CD4-positive, alpha-beta T cell (primary cell): Measurements from ENCODE around the gene ENO4. TPM values are rescaled to one million over a fixed set of nuclear protein-coding genes. Genes with fewer than 3 reads are reported as not detected.

Source experiments
- ATAC-seq: fragments of 200-7000 bp; cut with Tn5 transposase; one replicate; pipeline ENCODE4 v1.10.0; 2022; ENCODE audit warnings: mild to moderate bottlenecking; ENCODE audit not compliant: poor library complexity
- CTCF ChIA-PET: fragments of 350-600 bp; sonication (Branson Sonifier 250); formaldehyde crosslinking; loops from one replicate; lab custom pipeline; 2021; ENCODE audit warnings: antibody characterized with exemption, inconsistent platforms; lab: Charles Lee
- POLR2A ChIA-PET: fragments of 350-600 bp; sonication (Branson Sonifier 250); formaldehyde crosslinking; loops from one replicate; lab custom pipeline; 2021; ENCODE audit warnings: antibody characterized with exemption, inconsistent platforms; lab: Charles Lee
- DNase-seq, 14 experiments: peaks; one replicate each; pipeline ENCODE4 v3.0.0-alpha.2; 2013 to 2020; ENCODE audit warnings: mixed read lengths in 2 of 14
- H3K27ac ChIP-seq, 2 donors: one replicate each; pipeline versions ENCODE4 v1.5.1 to v1.7.0; 2013; ENCODE audit warnings: low read length in 2 of 2, low read depth in 1 of 2, mild to moderate bottlenecking in 1 of 2
- H3K27me3 ChIP-seq, 2 experiments: 1 replicate in 1 of 2; 2 replicates in 1 of 2; pipeline versions ENCODE4 v1.6.1 to v1.7.0; 2013; ENCODE audit warnings: low read length in 2 of 2, control low read depth in 1 of 2, mild to moderate bottlenecking in 1 of 2, moderate library complexity in 1 of 2; ENCODE audit not compliant: insufficient read depth in 2 of 2, control insufficient read depth in 1 of 2
- H3K36me3 ChIP-seq: one replicate; pipeline ENCODE4 v1.6.1; 2013; ENCODE audit warnings: low read length, control low read depth; ENCODE audit not compliant: insufficient read depth
- H3K4me1 ChIP-seq: one replicate; pipeline ENCODE4 v1.6.1; 2013; ENCODE audit warnings: low read length, control low read depth; ENCODE audit not compliant: insufficient read depth
- H3K4me3 ChIP-seq: one replicate; pipeline ENCODE4 v1.5.1; 2013; ENCODE audit warnings: mild to moderate bottlenecking, low read length, moderate library complexity
- H3K9me3 ChIP-seq, 2 experiments: 1 replicate in 1 of 2; 2 replicates in 1 of 2; pipeline versions ENCODE4 v1.6.1 to v1.7.0; 2013; ENCODE audit warnings: low read length in 2 of 2, mild to moderate bottlenecking in 2 of 2, control low read depth in 1 of 2, moderate library complexity in 1 of 2; ENCODE audit not compliant: control insufficient read depth in 1 of 2, insufficient read depth in 1 of 2
- H3K27ac Mint-ChIP-seq: one replicate; pipeline ENCODE4 v1.8.0; 2020; ENCODE audit warnings: mixed read lengths
- H3K27me3 Mint-ChIP-seq: one replicate; pipeline ENCODE4 v1.8.0; 2021; ENCODE audit warnings: mixed read lengths
- H3K36me3 Mint-ChIP-seq: one replicate; pipeline ENCODE4 v1.8.0; 2021; ENCODE audit warnings: low read depth, mixed read lengths
- H3K4me1 Mint-ChIP-seq: one replicate; pipeline ENCODE4 v1.8.0; 2021; ENCODE audit warnings: low read depth, mixed read lengths
- H3K4me3 Mint-ChIP-seq: one replicate; pipeline ENCODE4 v1.8.0; 2020; ENCODE audit warnings: mild to moderate bottlenecking, mixed read lengths
- H3K9me3 Mint-ChIP-seq: one replicate; pipeline ENCODE4 v1.8.0; 2020; ENCODE audit warnings: mixed read lengths
- CTCF ChIP-seq: fragments of 200-600 bp; IDR thresholded peaks from one replicate; pipeline ENCODE4 v1.8.0; 2022; ENCODE audit warnings: antibody characterized with exemption, mild to moderate bottlenecking
- intact Hi-C, 2 experiments: fragments of 100-400 bp; cut with DNase I in 1 of 2; cut with micrococcal nuclease in 1 of 2; formaldehyde crosslinking; loops; one replicate each; pipeline versions ENCODE4 v1.15.1 to v1.9.0; 2023 to 2025; cut with DNase I, micrococcal nuclease
- total RNA-seq, 174 experiments: library from RNA in 2 of 174; stranded (reverse) in 2 of 174; gene quantifications; one replicate each; pipeline ENCODE4 v1.2.3 and lab custom pipeline; 2021 to 2026

The ENO4 gene
- total RNA-seq, 2 experiments from 2014 or later = not detected

- no peak overlapping the region for H3K27ac ChIP-seq
- TF ChIP-seq CTCF = no peak
- CTCF ChIA-PET = no interaction called here
- H3K9me3 ChIP-seq = peaks cover 0 to 3% of the 10 kb centered on the region in 2 experiments
- no peak overlapping the region for H3K27ac Mint-ChIP-seq
- H3K36me3 ChIP-seq = no peaks in the 10 kb centered on the region
- ATAC-seq = no peak
- no peak overlapping the region for H3K4me3 ChIP-seq
- intact Hi-C loops = no loop called here
- H3K4me1 ChIP-seq = no peaks in the 10 kb centered on the region
- no peaks in the 10 kb centered on the region for H3K27me3 Mint-ChIP-seq
- H3K4me1 Mint-ChIP-seq = no peaks in the 10 kb centered on the region
- H3K9me3 Mint-ChIP-seq = no peaks in the 10 kb centered on the region
- no peak overlapping the region for H3K4me3 Mint-ChIP-seq
- no peaks in the 10 kb centered on the region for H3K36me3 Mint-ChIP-seq
- no peaks in the 10 kb centered on the region for H3K27me3 ChIP-seq
- POLR2A ChIA-PET = no interaction called here
- DNase-seq = no peak
These were observed 56.5 kb downstream of the ENO4 start for GRCh38 chr10:116905845-116906210.

GRCh38 chr10:116907245-116907987 is 58.1 kb downstream of the ENO4 start:
- POLR2A ChIA-PET = no interaction called here

GRCh38 chr10:116909307-116909706 is 60.0 kb downstream of the ENO4 start:
- Histone ChIP-seq H3K27ac (no peak overlapping the region), H3K4me1 (no peaks in the 10 kb centered on the region), H3K27me3 (no peaks in the 10 kb centered on the region), H3K36me3 (no peaks in the 10 kb centered on the region), H3K9me3 (no peaks in the 10 kb centered on the region), H3K4me3 (no peak overlapping the region)
- Mint-ChIP-seq H3K4me1 (no peaks in the 10 kb centered on the region), H3K36me3 (no peaks in the 10 kb centered on the region), H3K27ac (no peak overlapping the region), H3K4me3 (no peak overlapping the region), H3K9me3 (no peaks in the 10 kb centered on the region), H3K27me3 (no peaks in the 10 kb centered on the region)
- ATAC-seq (no peak), DNase-seq (no peak)
- ChIA-PET POLR2A (no interaction called here), CTCF (no interaction called here)
- intact Hi-C loops = no loop called here
- TF ChIP-seq CTCF = no peak

More at GRCh38 chr10:116907245-116907987, 58.1 kb downstream of the ENO4 start:
- Mint-ChIP-seq H3K4me3 (no peak overlapping the region), H3K36me3 (no peaks in the 10 kb centered on the region), H3K4me1 (no peaks in the 10 kb centered on the region), H3K27ac (no peak overlapping the region), H3K9me3 (no peaks in the 10 kb centered on the region), H3K27me3 (no peaks in the 10 kb centered on the region)
- no peak for ATAC-seq
- Histone ChIP-seq H3K27me3 (no peaks in the 10 kb centered on the region), H3K9me3 (peaks cover 0 to 3% of the 10 kb centered on the region in 2 experiments), H3K27ac (no peak overlapping the region), H3K4me1 (no peaks in the 10 kb centered on the region), H3K36me3 (no peaks in the 10 kb centered on the region), H3K4me3 (no peak overlapping the region)
- CTCF ChIA-PET = no interaction called here
- no peak for DNase-seq
- no peak for TF ChIP-seq CTCF
- intact Hi-C loops = no loop called here
